ENCODE results near the gene ZNF805. TPM values are rescaled to one million over a fixed set of nuclear protein-coding genes. Genes with fewer than 3 reads are reported as not detected.

Gene ZNF805
- total RNA-seq, 1 donor from 2014 or later, result 22.8 TPM

GRCh38 chr19:57233207-57233606 lies 7.2 kb upstream of the ZNF805 start:
- no peak overlapping the region for H3K4me3 ChIP-seq
- H3K4me1 ChIP-seq, result no peaks in the 10 kb centered on the region
- no peaks in the 10 kb centered on the region for H3K27me3 ChIP-seq
- no peak for TF ChIP-seq CTCF (IDR thresholded peaks at IDR 0.05)
- no peak for DNase-seq (ENCODE audit: low spot score in 2 of 2)
- intact Hi-C loops (cut with DNase I), result no loop called here
- H3K27ac ChIP-seq, result no peak overlapping the region
- H3K9me3 ChIP-seq, result peaks cover 0 to 7% of the 10 kb centered on the region in 2 donors
- peaks cover 0 to 6% of the 10 kb centered on the region in 2 donors for H3K36me3 ChIP-seq

GRCh38 chr19:57239982-57240310 lies 486 bp upstream of the ZNF805 start:
- Histone ChIP-seq H3K27me3 (no peaks in the 10 kb centered on the region), H3K36me3 (peaks cover 12 to 27% of the 10 kb centered on the region in 2 donors), H3K9me3 (peaks cover 0 to 6% of the 10 kb centered on the region in 2 donors), H3K4me1 (peaks cover 0 to 8% of the 10 kb centered on the region in 2 donors), H3K27ac (peak overlapping the region; percentile 87 to 97), H3K4me3 (peak overlapping the region; percentile 84 to 91)
- DNase-seq (ENCODE audit: low spot score in 2 of 2), result no peak
- no peak for TF ChIP-seq CTCF (IDR thresholded peaks at IDR 0.05)
- intact Hi-C loops (cut with DNase I), result loop anchor here (1.0 to 5.0 kb wide), 6 partner anchors 40 to 1098 kb away; partner anchors contain the start of genes TRAPPC2B, ZNF264, ZNF444 and ZNF460

- TF ChIP-seq CTCF (IDR thresholded peaks at IDR 0.05), result no peak
- H3K27ac ChIP-seq, result peak overlapping the region; percentile 87 to 97
- H3K4me3 ChIP-seq, result peak overlapping the region; percentile 84 to 91
- intact Hi-C loops (cut with DNase I), result loop anchor here (2.0 to 5.0 kb wide), 3 partner anchors 49 to 1099 kb away; partner anchors contain the start of genes ZNF264, ZNF444 and ZNF749
- H3K9me3 ChIP-seq, result peaks cover 0 to 10% of the 10 kb centered on the region in 2 donors
- peaks cover 0 to 8% of the 10 kb centered on the region in 2 donors for H3K4me1 ChIP-seq
- peaks cover 22 to 34% of the 10 kb centered on the region in 2 donors for H3K36me3 ChIP-seq
- DNase-seq (ENCODE audit: low spot score in 2 of 2), result no peak
- H3K27me3 ChIP-seq, result no peaks in the 10 kb centered on the region
These were observed 744 bp downstream of the ZNF805 start for GRCh38 chr19:57241176-57241575.

GRCh38 chr19:57242821-57243220 lies 2.4 kb downstream of the ZNF805 start:
- peaks cover 38 to 50% of the 10 kb centered on the region in 2 donors for H3K36me3 ChIP-seq
- H3K9me3 ChIP-seq, result peaks cover 0 to 26% of the 10 kb centered on the region in 2 donors
- intact Hi-C loops (cut with DNase I), result loop anchor here (5.0 kb wide), 2 partner anchors 51 to 1101 kb away; partner anchors contain the start of genes ZNF264 and ZNF444
- no peak overlapping the region for H3K27ac ChIP-seq
- no peak overlapping the region for H3K4me3 ChIP-seq
- no peaks in the 10 kb centered on the region for H3K27me3 ChIP-seq
- no peak for DNase-seq (ENCODE audit: low spot score in 2 of 2)
- TF ChIP-seq CTCF (IDR thresholded peaks at IDR 0.05), result no peak
- H3K4me1 ChIP-seq, result peaks cover 0 to 8% of the 10 kb centered on the region in 2 donors

- Histone ChIP-seq H3K36me3 (peaks cover 54 to 67% of the 10 kb centered on the region in 2 donors), H3K9me3 (peaks cover 5 to 41% of the 10 kb centered on the region in 2 donors), H3K4me1 (peaks cover 0 to 8% of the 10 kb centered on the region in 2 donors), H3K27ac (no peak overlapping the region), H3K27me3 (no peaks in the 10 kb centered on the region), H3K4me3 (no peak overlapping the region)
- intact Hi-C loops (cut with DNase I), result loop anchor here (5.0 kb wide), 2 partner anchors 52 to 1102 kb away; partner anchors contain the start of genes ZNF264 and ZNF444
- DNase-seq (ENCODE audit: low spot score in 2 of 2), result no peak
- no peak for TF ChIP-seq CTCF (IDR thresholded peaks at IDR 0.05)
These were observed 4.1 kb downstream of the ZNF805 start for GRCh38 chr19:57244513-57244912.

All from ascending aorta (tissue), 2 donors.